Measurements from ENCODE around the gene ALK. TPM values are rescaled to one million over a fixed set of nuclear protein-coding genes. Genes with fewer than 3 reads are reported as not detected.

ALK gene
- total RNA-seq, 4 donors from 2014 or later, result 0.06 to 4.1 TPM; not detected in 2

- H3K4me3 ChIP-seq, result no peak overlapping the region
- H3K9me3 ChIP-seq, result no peaks in the 10 kb centered on the region
- no peaks in the 10 kb centered on the region for H3K27me3 ChIP-seq
- H3K27ac ChIP-seq, result no peak overlapping the region
- H3K4me1 ChIP-seq, result no peaks in the 10 kb centered on the region
- DNase-seq, result no peak
- intact Hi-C loops (cut with DNase I; ENCODE audit: low total_unique reads), result no loop called here
- TF ChIP-seq CTCF (IDR thresholded peaks at IDR 0.05), result no peak
- TF ChIP-seq POLR2A (IDR thresholded peaks at IDR 0.05), result no peak
- no peaks in the 10 kb centered on the region for H3K36me3 ChIP-seq
Measured at GRCh38 chr2:29336341-29337241, 584.8 kb downstream of the ALK start.

- Histone ChIP-seq H3K4me1 (no peaks in the 10 kb centered on the region), H3K27ac (no peak overlapping the region), H3K9me3 (no peaks in the 10 kb centered on the region), H3K27me3 (no peaks in the 10 kb centered on the region), H3K4me3 (no peak overlapping the region), H3K36me3 (no peaks in the 10 kb centered on the region)
- DNase-seq, result no peak
- intact Hi-C loops (cut with DNase I; ENCODE audit: low total_unique reads), result no loop called here
- TF ChIP-seq POLR2A (IDR thresholded peaks at IDR 0.05) (no peak), CTCF (IDR thresholded peaks at IDR 0.05) (no peak)
Measured at GRCh38 chr2:29335396-29335795, 586.0 kb downstream of the ALK start.

- H3K9me3 ChIP-seq, result no peaks in the 10 kb centered on the region
- DNase-seq, result no peak
Measured at GRCh38 chr2:29334706-29335105, 586.7 kb downstream of the ALK start.

GRCh38 chr2:29332540-29332939 lies 588.8 kb downstream of the ALK start:
- no peaks in the 10 kb centered on the region for H3K9me3 ChIP-seq
- intact Hi-C loops (cut with DNase I; ENCODE audit: low total_unique reads), result no loop called here
- no peaks in the 10 kb centered on the region for H3K36me3 ChIP-seq
- no peak overlapping the region for H3K27ac ChIP-seq
- H3K27me3 ChIP-seq, result no peaks in the 10 kb centered on the region
- DNase-seq, result no peak
- TF ChIP-seq POLR2A (IDR thresholded peaks at IDR 0.05) (no peak), CTCF (IDR thresholded peaks at IDR 0.05) (no peak)
- no peaks in the 10 kb centered on the region for H3K4me1 ChIP-seq
- H3K4me3 ChIP-seq, result no peak overlapping the region

More at GRCh38 chr2:29334706-29335105, 586.7 kb downstream of the ALK start:
- Histone ChIP-seq H3K27ac (no peak overlapping the region), H3K36me3 (no peaks in the 10 kb centered on the region), H3K4me3 (no peak overlapping the region), H3K4me1 (no peaks in the 10 kb centered on the region), H3K27me3 (no peaks in the 10 kb centered on the region)
- no peak for TF ChIP-seq POLR2A (IDR thresholded peaks at IDR 0.05)
- no peak for TF ChIP-seq CTCF (IDR thresholded peaks at IDR 0.05)
- intact Hi-C loops (cut with DNase I; ENCODE audit: low total_unique reads), result no loop called here

GRCh38 chr2:29329899-29330298 lies 591.5 kb downstream of the ALK start:
- Histone ChIP-seq H3K4me1 (no peaks in the 10 kb centered on the region), H3K4me3 (no peak overlapping the region), H3K36me3 (no peaks in the 10 kb centered on the region), H3K27ac (no peak overlapping the region), H3K27me3 (no peaks in the 10 kb centered on the region), H3K9me3 (no peaks in the 10 kb centered on the region)
- no peak for DNase-seq
- intact Hi-C loops (cut with DNase I; ENCODE audit: low total_unique reads), result no loop called here
- TF ChIP-seq CTCF (IDR thresholded peaks at IDR 0.05) (no peak), POLR2A (IDR thresholded peaks at IDR 0.05) (no peak)
